ENCODE data around the gene PDZRN3.

The PDZRN3 gene

DNA sequence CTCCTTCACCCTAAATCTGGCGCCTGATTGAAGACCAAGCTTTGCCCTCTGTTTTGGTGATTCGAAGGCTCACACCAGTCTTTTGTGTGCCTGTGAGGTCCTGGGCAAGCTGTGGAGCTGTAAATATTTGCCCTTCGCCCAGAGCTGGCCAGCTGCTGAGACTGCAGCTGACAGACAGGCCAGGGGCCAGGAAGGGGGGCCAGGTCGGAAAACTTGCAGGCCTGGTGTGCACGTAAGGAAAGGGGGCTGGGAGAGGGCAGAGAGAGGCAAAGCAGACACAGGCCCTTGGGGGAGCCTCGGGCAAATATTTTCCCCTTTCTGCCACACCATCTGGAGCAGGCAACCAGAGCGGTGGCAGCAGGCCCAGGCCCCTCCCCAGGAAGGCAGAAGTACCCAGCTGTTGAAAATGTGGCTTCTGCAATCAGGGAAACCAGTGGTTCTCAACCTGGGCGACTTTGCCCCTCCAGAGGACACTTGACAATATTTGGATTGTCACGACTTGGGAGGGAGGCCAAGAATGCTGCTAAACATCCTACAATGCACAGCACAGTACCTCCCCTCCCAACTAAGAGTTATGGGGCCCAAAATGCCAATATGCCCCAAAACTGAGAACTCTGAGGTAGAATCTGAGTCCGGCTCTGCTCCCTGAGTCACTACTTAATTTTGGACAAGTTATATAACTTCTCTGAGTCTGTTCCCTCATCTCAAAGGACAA is 2.5 kb downstream of the PDZRN3 start:
- DNase-seq (ENCODE audit: low read depth in 2 of 2): no peak

DNA sequence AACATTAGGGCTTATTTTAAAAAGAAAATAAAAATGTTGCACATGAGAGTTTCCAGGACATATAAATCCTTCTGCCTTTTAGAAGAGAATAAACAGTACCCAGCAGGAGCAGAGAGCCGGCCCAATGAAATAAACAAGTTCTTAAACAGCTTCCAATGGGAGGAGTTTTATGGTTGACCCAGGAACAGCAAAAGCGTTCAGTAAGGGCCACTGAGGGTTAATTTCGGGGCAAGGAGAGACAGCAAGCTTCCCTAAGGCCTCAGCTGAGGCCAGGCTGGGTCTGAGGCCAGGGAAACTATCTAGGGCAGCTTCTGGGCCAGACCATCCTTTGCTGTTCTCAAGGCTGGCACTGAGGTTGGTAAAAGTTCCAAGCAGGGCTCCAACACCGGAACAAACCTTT is 3.4 kb downstream of the PDZRN3 start:
- DNase-seq (ENCODE audit: low read depth in 2 of 2): no peak

DNA sequence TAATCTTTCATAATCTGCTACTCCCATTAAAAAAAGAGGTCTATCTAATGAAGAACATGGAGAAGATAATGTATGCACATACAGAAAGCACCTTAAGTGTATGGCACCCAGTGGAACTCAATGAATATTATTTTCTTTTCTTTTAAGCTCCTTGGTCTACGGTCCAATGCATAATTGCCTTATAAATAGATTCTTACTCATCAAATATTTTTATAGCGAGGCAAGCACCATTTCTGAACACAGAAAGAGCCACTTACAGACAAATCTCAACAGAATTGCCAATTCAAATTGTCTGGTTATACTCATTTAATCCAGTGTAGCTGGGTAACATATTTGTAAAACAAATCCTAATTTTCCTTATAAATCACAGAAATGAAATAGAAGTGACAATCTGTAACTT is 6.3 kb downstream of the PDZRN3 start:
- DNase-seq (ENCODE audit: low read depth in 2 of 2): no peak

DNA sequence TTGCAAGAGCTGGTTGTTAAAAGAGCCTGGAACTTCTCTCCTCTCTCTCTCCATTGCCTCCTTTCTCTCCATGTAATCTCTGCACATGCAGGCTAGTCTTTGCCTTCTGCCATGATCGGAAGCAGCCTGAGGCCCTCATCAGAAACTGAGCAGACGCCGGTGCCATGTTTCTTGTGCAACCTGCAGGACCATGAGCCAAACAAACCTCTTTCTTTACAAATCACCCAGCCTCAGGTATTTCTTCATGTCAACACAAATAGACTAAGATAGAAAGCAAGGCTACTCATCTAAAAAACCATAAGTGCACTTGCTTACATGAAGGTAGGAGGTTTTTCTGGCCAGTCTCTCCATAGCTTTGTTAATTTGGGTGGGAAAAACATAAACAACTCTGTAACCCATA is 8.7 kb downstream of the PDZRN3 start:
- DNase-seq (ENCODE audit: low read depth in 2 of 2): no peak

DNA sequence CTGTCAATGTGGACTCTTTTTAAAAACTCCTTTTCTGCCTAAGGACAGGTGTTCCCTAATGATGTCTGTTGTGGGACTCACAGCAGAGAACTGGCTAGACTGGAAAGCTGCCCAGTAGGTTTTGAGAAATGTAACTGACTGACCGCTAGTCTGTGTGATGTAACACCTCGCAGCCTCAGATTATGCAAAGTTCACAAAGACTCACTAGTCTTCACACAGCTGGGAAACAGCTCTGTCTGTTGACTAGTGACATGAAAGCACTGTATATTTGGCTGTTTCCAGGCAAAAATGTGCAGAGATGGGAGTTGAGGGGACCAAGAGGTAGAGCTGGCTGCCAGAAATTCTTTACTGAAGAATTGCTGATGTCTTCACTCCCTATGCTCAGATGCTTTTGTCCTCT is 10.3 kb downstream of the PDZRN3 start:
- DNase-seq (ENCODE audit: low read depth in 2 of 2): no peak

DNA sequence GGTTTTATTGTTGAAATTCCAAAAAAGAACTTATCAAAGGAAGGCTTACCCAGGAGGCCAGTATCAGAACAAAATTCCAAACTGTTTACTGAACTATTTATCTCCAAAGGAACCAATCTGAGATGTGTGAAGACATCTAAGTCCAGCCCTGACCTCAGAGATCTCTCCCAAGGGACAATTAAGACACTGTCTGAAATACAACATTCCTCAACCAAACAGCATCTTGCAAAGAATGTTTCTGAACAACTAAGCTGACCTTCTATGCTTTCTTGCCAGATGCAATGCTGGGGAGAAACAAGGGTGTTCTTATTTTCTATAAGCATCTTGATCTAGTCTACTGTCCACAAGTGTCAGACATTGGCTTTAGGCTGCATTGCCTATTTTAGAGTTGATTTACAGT is 13.6 kb downstream of the PDZRN3 start:
- DNase-seq (ENCODE audit: low read depth in 2 of 2): no peak

DNA sequence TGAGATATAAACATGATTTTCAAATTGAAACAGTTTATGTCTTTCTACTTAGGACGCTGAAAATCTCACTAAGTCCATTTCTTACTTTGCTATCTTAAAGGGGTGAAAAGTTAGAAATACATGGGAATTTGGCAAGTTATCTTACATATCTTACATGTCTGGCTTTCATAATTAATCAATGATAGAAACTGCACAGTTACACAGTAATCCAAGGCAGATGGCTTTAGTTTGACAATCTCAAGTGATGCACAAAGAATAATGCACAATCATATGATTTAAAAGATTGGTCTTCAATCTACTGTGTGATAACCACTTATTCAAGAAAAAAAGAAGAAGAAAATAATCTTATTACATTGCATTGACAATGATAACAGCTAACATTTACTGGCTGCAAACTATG is 14.2 kb downstream of the PDZRN3 start:
- DNase-seq (ENCODE audit: low read depth in 2 of 2): no peak

DNA sequence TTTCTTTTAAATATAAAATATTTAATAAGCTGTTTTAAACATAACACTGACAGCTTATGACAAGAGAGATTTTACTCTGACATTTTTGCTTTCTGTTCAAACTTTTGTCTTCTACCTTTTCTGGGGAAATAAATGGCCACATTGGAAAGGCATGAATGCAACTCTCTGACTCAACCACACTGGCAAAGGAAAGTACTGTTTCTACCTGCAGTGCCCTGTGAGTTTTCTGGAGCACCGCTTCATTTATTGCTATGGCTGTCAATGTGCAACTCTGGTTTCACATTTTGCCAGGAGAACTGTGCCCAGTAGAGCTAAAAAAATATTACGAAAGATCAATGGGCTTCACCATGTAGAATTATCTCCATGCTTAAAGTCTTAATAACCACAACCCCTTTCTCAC is 15.1 kb downstream of the PDZRN3 start:
- no peak for DNase-seq (ENCODE audit: low read depth in 2 of 2)

DNA sequence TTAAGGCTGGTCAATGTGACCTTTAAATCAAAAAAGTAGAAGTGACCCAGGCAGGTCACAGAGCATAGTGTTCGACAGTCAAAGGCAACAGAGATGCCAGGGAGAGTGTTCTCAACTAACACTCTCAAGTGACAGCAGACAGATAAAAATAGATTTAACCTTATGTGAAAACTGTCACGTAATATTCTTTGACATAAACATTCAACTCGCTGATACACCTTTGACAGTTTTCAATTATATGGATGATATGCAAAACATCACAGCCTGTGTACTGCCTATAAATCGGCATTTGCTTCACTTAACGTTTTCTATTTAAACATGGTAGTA is 15.5 kb downstream of the PDZRN3 start:
- no peak for DNase-seq (ENCODE audit: low read depth in 2 of 2)

DNA sequence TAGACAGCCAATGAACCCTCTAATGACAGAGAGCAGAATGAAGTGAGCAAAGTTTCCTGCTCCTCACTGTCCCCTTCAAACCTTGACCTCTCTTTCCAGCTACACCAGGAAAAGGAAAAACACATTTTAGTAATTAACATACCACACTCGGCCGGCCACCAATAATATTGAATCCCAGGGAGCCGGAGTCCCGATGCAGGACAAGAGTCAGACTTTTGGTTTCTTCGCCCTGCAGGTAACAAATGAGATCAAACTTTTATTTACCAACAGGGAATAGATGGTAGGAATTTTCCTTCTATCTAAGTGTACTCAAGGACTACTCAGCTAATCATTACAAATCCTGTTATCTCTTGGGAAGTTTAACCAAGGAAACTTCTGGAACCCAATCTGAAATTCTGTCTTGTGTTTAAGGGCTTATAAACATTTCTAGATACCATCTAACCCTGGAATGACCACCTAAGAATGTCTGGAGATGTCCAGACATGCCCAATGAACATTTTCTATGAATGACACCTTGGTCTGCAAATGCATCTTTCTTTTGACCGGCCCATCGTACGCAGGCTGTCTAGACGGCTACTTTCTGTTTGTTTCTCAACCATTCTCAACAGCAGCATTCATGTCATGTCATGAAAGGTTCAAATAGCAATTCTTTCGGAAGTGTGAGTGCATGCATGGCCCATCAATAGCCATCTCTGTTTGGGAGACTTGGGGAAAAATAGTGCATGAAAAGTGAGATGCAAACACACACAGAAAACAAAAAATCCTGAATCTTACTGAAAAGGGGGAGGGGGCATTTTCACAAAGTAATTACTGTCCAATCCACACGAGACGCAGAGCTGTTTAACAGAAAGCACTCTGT is 16.1 kb downstream of the PDZRN3 start:
- DNase-seq (ENCODE audit: low read depth in 2 of 2): no peak

DNA sequence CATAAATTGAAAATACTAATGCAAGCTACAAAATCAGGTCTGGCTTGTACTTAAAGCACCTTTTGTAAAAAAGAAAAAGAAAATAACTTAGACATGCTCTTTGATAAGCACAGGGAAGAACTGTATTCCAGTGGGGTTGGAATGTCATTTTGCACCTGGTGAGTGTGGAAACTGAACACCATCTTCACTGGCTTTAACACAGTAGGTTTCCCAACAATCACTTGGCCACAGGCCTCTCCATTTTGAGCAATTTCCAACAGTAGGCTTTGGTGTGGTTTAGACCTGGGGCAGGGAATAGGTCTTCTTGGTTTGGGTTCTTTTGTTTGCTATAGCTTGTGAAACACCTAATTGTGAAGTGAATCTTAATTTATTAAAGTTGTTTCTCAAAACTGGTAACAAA is 18.9 kb downstream of the PDZRN3 start:
- no peak for DNase-seq (ENCODE audit: low read depth in 2 of 2)

DNA sequence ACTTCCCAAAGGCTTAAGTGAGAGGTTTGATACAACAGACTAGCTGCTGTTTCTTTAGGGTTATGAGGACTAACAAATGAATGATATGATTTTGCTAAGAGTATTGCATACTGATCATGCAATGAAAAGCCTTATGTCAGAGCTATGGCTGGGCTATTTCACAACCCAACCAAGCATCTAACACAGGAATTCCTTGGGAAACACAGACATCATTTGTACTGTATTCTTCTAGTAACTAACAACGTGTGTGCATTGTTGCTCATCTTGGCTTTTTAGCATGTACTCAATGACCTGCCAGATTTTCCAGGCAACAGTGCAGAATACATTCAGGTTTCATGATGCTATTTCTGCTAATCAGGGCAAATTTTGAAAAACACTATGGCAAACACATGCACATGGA is 19.3 kb downstream of the PDZRN3 start:
- DNase-seq (ENCODE audit: low read depth in 2 of 2): no peak

DNA sequence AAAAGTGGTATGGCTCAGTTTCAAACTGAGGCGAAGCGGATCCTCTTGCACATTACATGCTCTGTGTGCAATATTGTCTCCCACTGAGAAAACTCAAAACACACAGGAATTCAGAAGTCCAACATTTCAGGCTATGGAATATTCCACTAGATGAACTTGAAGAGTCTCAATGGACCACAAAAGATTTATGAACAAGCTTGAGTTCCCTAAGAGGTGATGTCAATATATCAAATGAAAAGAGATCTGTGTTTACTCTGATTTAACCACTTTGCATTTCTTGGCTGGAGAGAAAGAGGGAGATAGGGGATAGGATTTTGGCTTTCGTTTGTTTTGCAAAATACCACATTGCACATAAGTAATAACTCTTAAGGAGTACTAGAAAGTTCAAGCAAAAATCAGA is 20.3 kb downstream of the PDZRN3 start:
- DNase-seq (ENCODE audit: low read depth in 2 of 2): no peak

DNA sequence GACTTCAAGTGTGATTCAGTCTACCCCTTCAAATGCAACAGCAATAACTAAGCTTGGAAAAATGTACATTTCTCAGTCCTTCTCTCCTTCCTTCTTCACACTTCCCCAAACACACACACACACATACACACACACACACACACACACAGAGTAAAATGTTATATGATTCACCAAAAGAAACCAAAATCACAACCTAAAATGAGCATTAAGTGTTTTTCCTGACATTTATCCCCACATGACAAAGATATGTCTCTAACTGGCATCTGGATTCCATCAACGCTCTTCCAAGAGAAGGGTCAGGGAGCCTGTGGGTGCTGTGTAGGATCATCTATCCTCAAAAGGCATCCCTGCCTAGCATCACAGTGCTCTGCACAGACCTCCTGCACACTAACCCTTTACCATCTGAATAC is 21.0 kb downstream of the PDZRN3 start:
- DNase-seq (ENCODE audit: low read depth in 2 of 2): no peak

DNA sequence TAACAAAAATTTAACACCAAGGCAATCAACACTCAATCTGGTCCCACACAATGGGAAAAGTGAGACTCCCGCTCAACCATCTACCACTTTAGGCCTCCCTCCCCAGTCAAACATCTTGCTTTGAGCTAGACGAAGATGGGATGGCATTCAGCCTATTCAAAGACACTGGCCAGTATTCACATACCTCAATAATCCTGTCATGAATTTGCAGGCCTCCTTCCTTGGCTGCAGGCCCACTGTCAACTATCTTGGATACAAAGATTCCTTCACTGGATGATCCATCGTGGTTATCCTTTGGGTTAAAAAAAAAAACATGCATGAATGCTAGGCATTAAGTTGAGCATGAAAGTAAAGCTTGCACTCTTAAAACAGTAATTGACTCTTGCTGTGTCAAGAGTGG is 22.6 kb downstream of the PDZRN3 start:
- no peak for DNase-seq (ENCODE audit: low read depth in 2 of 2)

DNA sequence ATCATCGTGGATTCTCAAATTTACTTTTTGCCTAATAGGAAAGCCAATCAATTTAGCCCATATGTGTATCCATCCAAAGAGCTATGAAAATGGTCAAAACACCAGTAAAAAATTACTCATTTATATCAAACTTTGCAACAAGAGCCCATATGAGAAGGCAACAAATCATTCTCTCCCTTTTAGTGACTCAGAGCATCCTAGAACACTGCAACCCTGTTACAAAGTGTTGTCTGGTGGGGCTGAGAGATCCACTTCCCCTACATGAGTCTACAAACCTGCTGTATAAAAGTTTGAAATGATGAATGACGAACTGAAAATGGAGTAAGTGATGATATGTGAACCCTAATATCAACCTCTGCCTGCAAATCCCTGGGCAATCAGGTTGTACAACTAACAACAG is 23.3 kb downstream of the PDZRN3 start:
- DNase-seq (ENCODE audit: low read depth in 2 of 2): no peak

DNA sequence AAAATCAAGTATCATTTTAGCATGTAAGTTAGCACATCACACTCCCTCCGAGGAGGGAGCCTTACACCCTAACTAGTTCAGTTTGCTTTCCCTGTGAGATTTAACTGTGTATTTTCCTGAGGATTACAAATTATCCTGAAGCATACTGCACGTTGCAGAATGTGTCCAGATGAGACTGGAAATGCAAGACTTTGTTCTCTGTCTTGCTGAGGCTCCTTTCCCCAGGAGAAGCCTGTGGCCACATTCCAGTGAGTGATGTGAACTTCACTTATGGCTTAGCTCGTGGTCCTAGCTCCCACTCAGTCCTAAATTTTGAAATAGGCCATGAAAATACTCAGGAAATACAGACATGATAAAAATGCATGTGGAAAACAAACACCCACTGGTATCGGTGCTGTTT is 23.7 kb downstream of the PDZRN3 start:
- DNase-seq (ENCODE audit: low read depth in 2 of 2): no peak

DNA sequence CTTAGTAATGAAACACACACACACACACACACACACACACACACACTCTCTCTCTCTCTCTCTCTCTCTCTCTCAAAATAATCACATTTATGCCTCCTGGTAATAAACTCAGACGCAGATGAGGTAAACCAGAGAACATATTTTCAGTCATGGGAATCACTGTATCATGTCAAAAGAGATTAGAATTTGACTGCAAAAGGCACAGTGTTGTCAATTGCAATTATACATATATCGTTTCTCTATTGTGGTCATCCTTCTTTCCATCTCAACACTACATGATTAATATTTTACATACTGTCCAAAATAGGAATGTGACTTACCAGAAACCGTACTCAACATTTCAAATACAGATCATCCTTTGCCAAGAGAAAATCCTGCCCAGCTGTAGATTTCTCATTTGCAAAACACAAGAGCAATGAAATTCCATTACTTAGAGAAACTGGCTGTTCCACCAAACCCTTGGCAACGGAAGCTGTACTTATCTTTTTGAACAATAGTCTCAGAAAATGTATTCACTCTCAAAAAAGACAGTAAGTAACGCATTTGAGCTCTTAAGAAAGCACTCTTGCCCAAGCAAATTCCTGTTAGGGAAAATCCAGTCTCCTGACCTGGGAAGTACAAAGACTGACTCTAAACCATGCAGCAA is 24.3 kb downstream of the PDZRN3 start:
- DNase-seq (ENCODE audit: low read depth in 2 of 2): no peak

DNA sequence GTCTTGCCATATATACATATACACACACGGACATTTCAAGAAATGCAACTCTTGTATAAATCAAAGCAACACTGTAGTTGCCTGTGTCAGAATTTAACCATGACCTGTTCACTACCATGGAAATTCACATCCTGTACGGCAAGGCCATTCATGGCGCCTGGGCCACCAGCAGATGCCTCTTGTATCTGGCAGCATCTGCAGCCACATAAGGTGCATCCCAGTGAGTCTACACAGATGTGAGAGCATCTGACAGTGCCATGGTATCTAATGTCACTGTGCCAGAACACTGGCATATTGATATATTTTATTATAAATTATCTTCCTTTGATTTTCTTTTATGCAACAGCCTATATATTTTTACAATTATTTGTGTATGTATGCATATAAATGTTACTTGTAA is 25.1 kb downstream of the PDZRN3 start:
- DNase-seq (ENCODE audit: low read depth in 2 of 2): no peak

DNA sequence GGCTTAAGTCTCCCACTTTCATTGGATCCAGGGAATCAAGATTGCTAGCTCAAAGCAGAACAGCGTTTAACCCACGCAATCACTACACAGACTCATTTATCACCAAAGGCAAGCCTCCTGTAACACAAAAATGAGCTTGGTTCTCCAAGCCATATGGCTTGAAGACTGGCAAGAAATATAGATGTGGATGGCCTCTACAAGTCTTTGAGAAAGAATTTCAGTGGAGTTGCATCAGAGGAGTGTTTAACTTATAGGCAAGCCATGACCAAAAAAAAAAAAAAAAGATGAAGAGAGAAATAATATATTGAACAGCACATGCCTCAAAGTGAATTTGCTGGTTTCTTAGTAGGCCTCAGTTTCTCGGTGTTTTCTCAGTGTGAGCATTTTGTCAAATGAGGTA is 27.3 kb downstream of the PDZRN3 start:
- DNase-seq (ENCODE audit: low read depth in 2 of 2): no peak

DNA sequence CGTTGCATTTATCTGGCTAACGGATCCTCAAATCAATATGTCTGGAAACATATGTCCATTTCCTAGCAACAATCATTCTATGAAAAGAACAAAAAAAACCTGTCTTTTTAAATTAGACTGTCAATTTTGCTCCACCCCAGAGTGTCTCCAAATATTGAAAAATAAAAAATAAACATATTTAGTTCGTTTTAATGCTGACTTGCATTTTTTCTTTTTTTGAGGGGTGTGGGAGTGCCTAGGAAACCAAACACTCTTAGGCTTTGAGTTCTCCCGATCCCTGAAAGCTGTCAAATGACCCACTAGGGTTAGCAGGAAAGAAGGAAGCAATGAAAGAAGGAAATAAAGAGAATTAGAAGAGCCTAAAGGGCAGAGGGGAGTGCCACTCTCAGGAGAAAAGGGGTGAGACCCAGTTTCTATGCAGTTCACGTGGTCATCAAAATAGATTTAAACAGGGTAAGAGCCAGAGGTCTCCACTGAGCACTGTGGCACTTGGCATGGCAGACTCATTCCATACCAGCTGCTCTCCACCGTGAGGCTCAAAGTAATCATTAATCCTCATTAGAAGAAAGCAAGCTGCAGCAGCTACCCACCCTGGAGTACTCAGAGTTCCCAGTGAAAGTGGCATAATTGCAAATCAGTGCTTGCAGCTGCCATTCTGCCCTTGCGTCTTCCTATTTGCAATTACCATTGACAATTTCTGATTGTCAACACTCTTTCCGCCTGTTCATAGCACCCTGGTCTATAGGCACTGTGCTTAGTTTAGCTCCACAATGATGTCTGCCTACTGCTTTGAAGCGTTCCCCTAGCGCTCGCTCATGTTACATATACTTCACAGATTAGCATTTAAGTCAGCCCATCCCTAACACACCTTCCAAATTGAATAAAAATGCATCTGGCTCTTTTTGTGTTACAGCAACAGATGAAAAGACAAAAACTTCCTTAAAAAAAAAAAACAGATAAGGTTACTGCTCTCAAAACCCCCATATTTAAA is 32.3 kb downstream of the PDZRN3 start:
- no peak for DNase-seq (ENCODE audit: low read depth in 2 of 2)

DNA sequence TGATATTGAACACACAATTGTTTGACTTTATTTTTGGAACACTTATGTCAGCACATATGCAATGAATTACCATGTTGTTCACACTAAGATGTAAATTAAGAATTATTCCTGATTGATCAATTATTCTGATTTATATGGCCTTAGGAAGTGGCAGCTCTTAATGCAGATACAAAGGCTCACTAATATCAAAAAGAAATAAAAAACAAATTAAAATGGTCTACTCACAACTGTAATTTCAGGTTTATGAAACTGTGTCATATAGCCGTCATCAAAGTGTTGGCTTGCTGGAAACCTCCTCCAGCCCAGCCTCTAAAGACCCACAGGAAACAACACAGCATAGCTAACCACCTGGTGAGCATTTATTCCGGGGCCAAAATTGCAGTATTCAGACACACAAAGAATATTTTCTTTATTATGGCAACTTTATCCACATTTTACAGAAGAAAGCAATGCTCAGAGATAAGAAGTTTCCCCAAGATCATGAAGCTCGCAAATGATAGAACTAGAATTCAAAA is 33.4 kb downstream of the PDZRN3 start:
- no peak for DNase-seq (ENCODE audit: low read depth in 2 of 2)
